HepG2 (cell line): Measurements from ENCODE around the gene DUS3L. TPM values are rescaled to one million over a fixed set of nuclear protein-coding genes. Genes with fewer than 3 reads are reported as not detected.

Experiments used
- ATAC-seq: fragments of 200-7000 bp; cut with Tn5 transposase; 3 replicates; pipeline ENCODE4 v1.9.1; 2020; ENCODE audit warnings: mild to moderate bottlenecking, moderate library complexity
- BruUV-seq: library from RNA; stranded (reverse); fragments of 400-500 nt; replicated peaks from 2 replicates; lab custom pipeline; 2021; lab: Mats Ljungman, UMichigan
- CTCF ChIA-PET: fragments of 300-600 bp; formaldehyde crosslinking; extraction: SDS; loops from one replicate; lab custom pipeline; 2021; ENCODE audit warnings: low total read pairs, inconsistent platforms, low intra/inter-chr PET ratio; lab: Yijun Ruan, JAX
- POLR2A ChIA-PET: fragments of 350-600 bp; sonication (Branson Sonifier 250); formaldehyde crosslinking; loops from one replicate; lab custom pipeline; 2020; ENCODE audit warnings: antibody characterized with exemption, inconsistent platforms; lab: Yijun Ruan, JAX
- DNase-seq: peaks from one replicate; pipeline ENCODE4 v3.0.0-alpha.2; 2015; ENCODE audit warnings: low spot score
- FAIRE-seq: peaks from 3 replicates; lab custom pipeline; 2011; peaks lifted over from hg19 to GRCh38; lab: Jason Lieb, UNC
- H2AFZ ChIP-seq: one replicate; pipeline ENCODE4 v1.6.1; 2011; ENCODE audit warnings: low read length, inconsistent platforms
- H3K27ac ChIP-seq: fragments of 300-600 bp; 3 replicates; pipeline ENCODE4 v1.8.0; 2011; ENCODE audit warnings: mixed run types, mild to moderate bottlenecking, mixed read lengths, low read length, inconsistent platforms; ENCODE audit not compliant: insufficient read depth; ENCODE audit errors: extremely low read length
- H3K27me3 ChIP-seq, 2 experiments: fragments of 200-600 bp in 1 of 2; 2 replicates in 1 of 2; 3 replicates in 1 of 2; pipeline versions ENCODE4 v1.6.0 to v1.8.0; 2011; ENCODE audit warnings: low read length in 2 of 2, mild to moderate bottlenecking in 2 of 2, moderate library complexity in 2 of 2, inconsistent platforms in 1 of 2; ENCODE audit not compliant: insufficient read depth in 2 of 2, control insufficient read depth in 1 of 2
- H3K36me3 ChIP-seq, 2 experiments: fragments of 200-600 bp in 1 of 2; replicated peaks in 1 of 2; 2 replicates in 1 of 2; 3 replicates in 1 of 2; pipeline versions ENCODE4 v1.5.1 to v1.8.0; 2011; ENCODE audit warnings: low read length in 2 of 2, inconsistent platforms in 1 of 2; ENCODE audit not compliant: insufficient read depth in 2 of 2, control insufficient read depth in 1 of 2
- H3K4me1 ChIP-seq: 2 replicates; pipeline ENCODE4 v1.5.1; 2012; ENCODE audit warnings: low read length, inconsistent platforms; ENCODE audit not compliant: insufficient read depth
- H3K4me2 ChIP-seq: 2 replicates; pipeline ENCODE4 v1.6.0; 2011; ENCODE audit warnings: low read depth, low read length, inconsistent platforms
- H3K4me3 ChIP-seq, 3 experiments: fragments of 200-600 bp in 1 of 3; sonication (generic), shearing (Covaris generic) in 1 of 3; replicated peaks in 1 of 3; 2 replicates each; pipeline ENCODE4 v1.5.1; 2011 to 2016; ENCODE audit warnings: low read length in 3 of 3, inconsistent platforms in 2 of 3, low read depth in 2 of 3, mild to moderate bottlenecking in 2 of 3, control low read depth in 1 of 3, mixed read lengths in 1 of 3; ENCODE audit not compliant: insufficient read depth in 1 of 3
- H3K79me2 ChIP-seq: one replicate; pipeline ENCODE4 v1.6.1; 2011; ENCODE audit warnings: low read length, inconsistent platforms; ENCODE audit not compliant: insufficient read depth
- H3K9ac ChIP-seq: 2 replicates; pipeline ENCODE4 v1.6.0; 2011; ENCODE audit warnings: mild to moderate bottlenecking, low read depth, low read length, inconsistent platforms; ENCODE audit not compliant: insufficient read depth
- H3K9me3 ChIP-seq: 2 replicates; pipeline ENCODE4 v1.5.1; 2012; ENCODE audit warnings: mild to moderate bottlenecking, low read length
- H4K20me1 ChIP-seq: 2 replicates; pipeline ENCODE4 v1.6.0; 2011; ENCODE audit warnings: inconsistent platforms, mild to moderate bottlenecking, low read length, moderate library complexity; ENCODE audit not compliant: insufficient read depth
- DNMT1 ChIP-seq: sonication (generic); formaldehyde crosslinking; IDR thresholded peaks from 2 replicates; pipeline ENCODE4 v1.5.1; 2020; ENCODE audit warnings: mild to moderate bottlenecking, missing genetic modification reagents
- NFKB2 ChIP-seq: sonication (generic); formaldehyde crosslinking; IDR thresholded peaks from 2 replicates; pipeline ENCODE4 v1.4.0; 2020; ENCODE audit warnings: missing genetic modification reagents, borderline replicate concordance
- SAFB2 ChIP-seq: sonication (generic); formaldehyde crosslinking; IDR thresholded peaks from 2 replicates; pipeline ENCODE4 v1.5.1; 2020; ENCODE audit warnings: missing genetic modification reagents, low read depth, mild to moderate bottlenecking, borderline replicate concordance
- SRF ChIP-seq: IDR thresholded peaks from 2 replicates; pipeline ENCODE4 v1.6.1; 2011; ENCODE audit warnings: mild to moderate bottlenecking, low read depth, low read length, moderate library complexity
- TAF1 ChIP-seq: sonication (generic); formaldehyde crosslinking; IDR thresholded peaks from 2 replicates; pipeline ENCODE4 v1.4.0; 2020; ENCODE audit warnings: missing genetic modification reagents
- TEAD3 ChIP-seq: optimal IDR thresholded peaks from 2 replicates; pipeline ENCODE3; 2016; ENCODE audit warnings: borderline replicate concordance
- TMF1 ChIP-seq: sonication (generic); formaldehyde crosslinking; IDR thresholded peaks from 2 replicates; pipeline ENCODE4 v1.8.1; 2022; ENCODE audit warnings: low read depth, missing genetic modification reagents
- ZBTB7A ChIP-seq: sonication (generic); formaldehyde crosslinking; IDR thresholded peaks from 2 replicates; pipeline ENCODE4 v1.8.0; 2022; ENCODE audit warnings: mild to moderate bottlenecking, missing genetic modification reagents
- ZNF543 ChIP-seq: sonication (generic); formaldehyde crosslinking; IDR thresholded peaks from 2 replicates; pipeline ENCODE4 v1.4.0; 2020; ENCODE audit warnings: mild to moderate bottlenecking, missing genetic modification reagents
- ZNF75D ChIP-seq: sonication (generic); formaldehyde crosslinking; IDR thresholded peaks from 2 replicates; pipeline ENCODE4 v1.8.1; 2023; ENCODE audit warnings: missing genetic modification reagents, mild to moderate bottlenecking, borderline replicate concordance
- WGBS: methylation state at CpG from one replicate; pipeline ENCODE4 v1.1.6; 2017; ENCODE audit warnings: low lambda C conversion rate; 5-methylcytosine and 5-hydroxymethylcytosine counted together
- in situ Hi-C: cut with HindIII; loops from 2 replicates; pipeline ENCODE4 v1.10.0; 2017; ENCODE audit warnings: low pct_unique_long_range_greater_than_20kb; ENCODE audit not compliant: extremely low pct_ligation_motif_present
- intact Hi-C: fragments of 100-400 bp; cut with micrococcal nuclease; formaldehyde crosslinking; loops from one replicate; pipeline ENCODE4 v1.10.0; 2022; ENCODE audit not compliant: unreplicated experiment
- polyA plus RNA-seq, 8 experiments: library from polyadenylated mRNA; depleted of rRNA in 3 of 8; stranded (reverse) in 7 of 8; unstranded in 1 of 8; fragments of >200 nt; fragmentation: Illumina TruSeq in 4 of 8; extraction: Trizol in 4 of 8; gene quantifications; 2 replicates each; pipeline versions ENCODE4 v1.2.1 to v1.2.3, GENCODE V29; 2011 to 2016; ENCODE audit warnings: low read depth in 4 of 8, missing spikeins in 1 of 8, mixed read lengths in 1 of 8; ENCODE audit not compliant: insufficient read depth in 1 of 8
- total RNA-seq, 5 experiments: library from RNA; depleted of rRNA; stranded (reverse); fragments of >200 nt; fragmentation: Illumina TruSeq; extraction: Trizol; gene quantifications; 2 replicates each; pipeline ENCODE4 v1.2.3, GENCODE V29; 2016; ENCODE audit warnings: low read depth in 1 of 5
- TF ChIP-seq, protein P1 (sequence below): sonication (generic); formaldehyde crosslinking; IDR thresholded peaks from 2 replicates; pipeline ENCODE4 v1.8.1; 2023; ENCODE audit warnings: mild to moderate bottlenecking, missing genetic modification reagents
- TF ChIP-seq, protein P2 (sequence below): IDR thresholded peaks from 2 replicates; pipeline ENCODE4 v1.6.1; 2016; ENCODE audit warnings: missing compliant biosample characterization, missing genetic modification reagents, borderline replicate concordance
- TF ChIP-seq, protein P3 (sequence below): fragments of 450-650 bp; IDR thresholded peaks from 2 replicates; pipeline ENCODE4 v1.6.1; 2016
- TF ChIP-seq, protein P4 (sequence below): sonication (generic); formaldehyde crosslinking; IDR thresholded peaks from 2 replicates; pipeline ENCODE4 v1.4.0; 2020; ENCODE audit warnings: missing genetic modification reagents

DUS3L gene
- total and polyA plus RNA-seq, 2 of the 13 experiments (the other 11 are each of a cell fraction or from before 2014, with no cell fraction given) = 13.3 to 25.1 TPM

DNA sequence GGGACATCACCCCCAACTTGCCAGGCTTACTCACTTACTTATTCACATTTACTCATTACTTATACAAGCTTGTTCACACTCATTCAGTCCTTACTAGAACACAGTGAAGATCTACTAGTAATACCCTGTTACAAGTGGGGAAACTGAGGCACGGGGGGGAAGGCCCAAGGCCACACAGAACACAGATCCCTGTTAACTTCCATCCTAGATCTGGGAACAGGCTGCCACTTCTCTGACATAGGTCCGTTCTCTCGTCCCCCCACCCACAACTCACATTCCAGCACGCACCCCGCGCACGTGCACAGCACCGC, 12.4 kb upstream of the DUS3L start (continued):
- TF ChIP-seq ZNF543 (CRISPR knock-in tag) (0 out of 2 replicates have a peak, but pooled peaks have one; percentile 58), DNMT1 (CRISPR knock-in tag) (no peak), SRF (no peak), TMF1 (CRISPR knock-in tag) (0 out of 2 replicates have a peak, but pooled peaks have one; percentile 60), TEAD3 (CRISPR knock-in tag) (peak; percentile 82), TAF1 (CRISPR knock-in tag) (no peak)
- TF ChIP-seq, protein P1, sequence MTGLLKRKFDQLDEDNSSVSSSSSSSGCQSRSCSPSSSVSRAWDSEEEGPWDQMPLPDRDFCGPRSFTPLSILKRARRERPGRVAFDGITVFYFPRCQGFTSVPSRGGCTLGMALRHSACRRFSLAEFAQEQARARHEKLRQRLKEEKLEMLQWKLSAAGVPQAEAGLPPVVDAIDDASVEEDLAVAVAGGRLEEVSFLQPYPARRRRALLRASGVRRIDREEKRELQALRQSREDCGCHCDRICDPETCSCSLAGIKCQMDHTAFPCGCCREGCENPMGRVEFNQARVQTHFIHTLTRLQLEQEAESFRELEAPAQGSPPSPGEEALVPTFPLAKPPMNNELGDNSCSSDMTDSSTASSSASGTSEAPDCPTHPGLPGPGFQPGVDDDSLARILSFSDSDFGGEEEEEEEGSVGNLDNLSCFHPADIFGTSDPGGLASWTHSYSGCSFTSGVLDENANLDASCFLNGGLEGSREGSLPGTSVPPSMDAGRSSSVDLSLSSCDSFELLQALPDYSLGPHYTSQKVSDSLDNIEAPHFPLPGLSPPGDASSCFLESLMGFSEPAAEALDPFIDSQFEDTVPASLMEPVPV (CRISPR knock-in tag) = no peak; the same call in 1 of the 2 replicates
- TF ChIP-seq, protein P2, sequence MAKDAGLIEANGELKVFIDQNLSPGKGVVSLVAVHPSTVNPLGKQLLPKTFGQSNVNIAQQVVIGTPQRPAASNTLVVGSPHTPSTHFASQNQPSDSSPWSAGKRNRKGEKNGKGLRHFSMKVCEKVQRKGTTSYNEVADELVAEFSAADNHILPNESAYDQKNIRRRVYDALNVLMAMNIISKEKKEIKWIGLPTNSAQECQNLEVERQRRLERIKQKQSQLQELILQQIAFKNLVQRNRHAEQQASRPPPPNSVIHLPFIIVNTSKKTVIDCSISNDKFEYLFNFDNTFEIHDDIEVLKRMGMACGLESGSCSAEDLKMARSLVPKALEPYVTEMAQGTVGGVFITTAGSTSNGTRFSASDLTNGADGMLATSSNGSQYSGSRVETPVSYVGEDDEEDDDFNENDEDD = peak; percentile 50; the same call in 1 of the 2 replicates

DNA sequence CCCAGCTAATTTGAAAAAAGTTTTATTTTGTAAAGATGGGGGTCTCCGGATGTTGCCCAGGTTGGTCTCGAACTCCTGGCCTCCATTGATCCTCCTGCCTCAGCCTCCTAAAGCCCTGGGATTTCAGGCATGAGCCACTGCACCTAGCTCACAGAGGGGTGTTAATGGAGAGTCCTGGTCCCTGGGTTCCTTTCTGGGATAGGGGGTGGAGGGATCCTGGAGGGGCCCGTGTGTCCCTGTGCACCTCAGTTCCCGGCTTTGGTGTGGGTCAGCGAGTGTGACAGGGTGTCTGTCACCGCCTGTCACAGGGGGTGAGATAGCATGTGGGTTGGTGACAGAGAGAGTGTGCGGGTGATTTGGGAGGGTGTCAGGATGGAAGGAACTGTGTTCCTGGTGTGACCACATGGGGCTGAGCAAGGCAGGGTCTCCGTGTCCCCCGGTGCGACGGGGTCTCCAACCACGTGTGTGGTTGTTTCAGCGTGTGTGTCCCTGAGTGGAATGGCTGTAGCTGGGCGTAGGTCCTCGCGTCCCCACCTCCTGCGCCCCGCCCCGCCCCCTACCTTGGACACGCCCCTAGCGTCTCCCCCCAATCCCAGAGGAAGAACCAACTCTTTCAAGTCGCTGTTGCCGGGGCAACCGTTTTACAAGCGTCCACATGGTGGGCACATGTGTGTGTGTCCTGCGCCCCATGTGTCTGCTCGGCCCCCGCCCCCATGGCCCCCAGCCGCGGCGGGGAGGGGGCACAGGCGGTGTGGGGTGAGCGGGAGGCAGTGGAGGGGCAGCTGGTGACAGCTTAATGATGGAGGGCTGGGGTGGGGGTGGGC, 11.0 kb upstream of the DUS3L start:
- ATAC-seq = no peak
- Histone ChIP-seq H3K36me3 (no peaks in the 10 kb centered on the region), H3K27ac (no peak overlapping the region), H3K27me3 (peaks cover 0 to 5% of the 10 kb centered on the region in 2 experiments; a peak in 2 of 5 replicates), H2AFZ (no peak overlapping the region), H3K4me2 (no peak overlapping the region), H3K4me1 (peaks cover 67% of the 10 kb centered on the region), H3K9ac (no peak overlapping the region), H3K9me3 (no peaks in the 10 kb centered on the region), H3K79me2 (no peaks in the 10 kb centered on the region), H4K20me1 (no peaks in the 10 kb centered on the region), H3K4me3 (no peak overlapping the region)
- DNase-seq = no peak
- POLR2A ChIA-PET = interaction anchor here (1.3 kb wide), 1 partner anchor 102 kb away, joined by 3 read pairs; the partner anchor contains the start of genes NDUFA11 and VMAC
- no peak for FAIRE-seq
- CTCF ChIA-PET = no interaction called here
- no TSS peak for BruUV-seq
- in situ Hi-C loops (loop anchor here (5.0 kb wide), 2 partner anchors 175 to 220 kb away; partner anchors contain the start of gene RANBP3), intact Hi-C loops (loop anchor here (10.0 kb wide), 1 partner anchor 223 kb away; no protein-coding TSS in a partner anchor)
- 73% methylated on average over 18 of the region's 33 CpGs for WGBS
- TF ChIP-seq SAFB2 (CRISPR knock-in tag) (no peak), ZBTB7A (CRISPR knock-in tag) (0 out of 2 replicates have a peak, but pooled peaks have one; percentile 26), ZNF75D (CRISPR knock-in tag) (no peak), NFKB2 (CRISPR knock-in tag) (no peak)
- TF ChIP-seq, protein P3, sequence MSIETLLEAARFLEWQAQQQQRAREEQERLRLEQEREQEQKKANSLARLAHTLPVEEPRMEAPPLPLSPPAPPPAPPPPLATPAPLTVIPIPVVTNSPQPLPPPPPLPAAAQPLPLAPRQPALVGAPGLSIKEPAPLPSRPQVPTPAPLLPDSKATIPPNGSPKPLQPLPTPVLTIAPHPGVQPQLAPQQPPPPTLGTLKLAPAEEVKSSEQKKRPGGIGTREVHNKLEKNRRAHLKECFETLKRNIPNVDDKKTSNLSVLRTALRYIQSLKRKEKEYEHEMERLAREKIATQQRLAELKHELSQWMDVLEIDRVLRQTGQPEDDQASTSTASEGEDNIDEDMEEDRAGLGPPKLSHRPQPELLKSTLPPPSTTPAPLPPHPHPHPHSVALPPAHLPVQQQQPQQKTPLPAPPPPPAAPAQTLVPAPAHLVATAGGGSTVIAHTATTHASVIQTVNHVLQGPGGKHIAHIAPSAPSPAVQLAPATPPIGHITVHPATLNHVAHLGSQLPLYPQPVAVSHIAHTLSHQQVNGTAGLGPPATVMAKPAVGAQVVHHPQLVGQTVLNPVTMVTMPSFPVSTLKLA = peak; percentile 76
- TF ChIP-seq, protein P4, sequence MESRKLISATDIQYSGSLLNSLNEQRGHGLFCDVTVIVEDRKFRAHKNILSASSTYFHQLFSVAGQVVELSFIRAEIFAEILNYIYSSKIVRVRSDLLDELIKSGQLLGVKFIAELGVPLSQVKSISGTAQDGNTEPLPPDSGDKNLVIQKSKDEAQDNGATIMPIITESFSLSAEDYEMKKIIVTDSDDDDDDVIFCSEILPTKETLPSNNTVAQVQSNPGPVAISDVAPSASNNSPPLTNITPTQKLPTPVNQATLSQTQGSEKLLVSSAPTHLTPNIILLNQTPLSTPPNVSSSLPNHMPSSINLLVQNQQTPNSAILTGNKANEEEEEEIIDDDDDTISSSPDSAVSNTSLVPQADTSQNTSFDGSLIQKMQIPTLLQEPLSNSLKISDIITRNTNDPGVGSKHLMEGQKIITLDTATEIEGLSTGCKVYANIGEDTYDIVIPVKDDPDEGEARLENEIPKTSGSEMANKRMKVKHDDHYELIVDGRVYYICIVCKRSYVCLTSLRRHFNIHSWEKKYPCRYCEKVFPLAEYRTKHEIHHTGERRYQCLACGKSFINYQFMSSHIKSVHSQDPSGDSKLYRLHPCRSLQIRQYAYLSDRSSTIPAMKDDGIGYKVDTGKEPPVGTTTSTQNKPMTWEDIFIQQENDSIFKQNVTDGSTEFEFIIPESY (CRISPR knock-in tag) = peak; percentile 36; the same call in 1 of the 2 replicates
